ENCODE results near the gene CHML. TPM values are rescaled to one million over a fixed set of nuclear protein-coding genes. Genes with fewer than 3 reads are reported as not detected.

The CHML gene
- total and polyA plus RNA-seq, 2 experiments from 2014 or later: 3.2 to 7.2 TPM

DNA sequence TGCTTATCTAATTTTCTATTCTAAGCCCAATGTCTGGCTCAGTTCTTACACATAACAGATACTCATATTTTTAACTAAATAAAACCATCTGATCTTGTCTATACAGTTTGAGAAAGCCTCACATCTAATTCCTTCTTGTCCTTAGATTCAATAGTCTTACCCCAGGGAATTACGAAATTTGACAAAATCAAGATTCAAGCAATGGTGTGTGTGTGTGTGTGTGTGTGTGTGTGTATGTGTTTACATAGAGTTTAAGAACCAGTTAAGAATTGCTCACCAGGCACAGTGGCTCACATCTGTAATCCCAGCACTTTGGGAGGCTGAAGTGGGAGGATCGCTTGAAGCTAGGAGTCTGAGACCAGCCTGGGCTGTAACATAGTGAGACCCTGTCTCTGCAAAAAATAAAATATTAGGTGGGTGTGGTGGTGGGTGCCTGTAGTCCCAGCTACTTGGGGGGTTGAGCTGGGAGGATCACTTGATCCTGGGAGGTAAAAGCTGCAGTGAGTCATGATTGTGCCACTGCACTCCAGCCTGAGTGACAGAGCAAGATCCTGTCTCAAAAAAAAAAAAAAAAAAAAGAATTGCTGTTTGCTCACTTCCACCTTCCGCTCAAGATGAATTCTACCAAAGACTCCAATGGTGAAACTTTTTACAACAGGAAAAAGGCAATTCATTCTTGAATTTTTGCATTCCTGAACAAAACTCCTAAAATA, 18.1 kb upstream of the CHML start:
- 86 to 93% methylated on average over 3 of the region's 3 CpGs for whole genome bisulfite sequencing, 2 experiments (ENCODE audit: low coverage in 1 of 2, low lambda C conversion rate in 2 of 2, missing lambda C conversion rate in 2 of 2)
- Histone ChIP-seq H3K27ac (no peak overlapping the region), H3K9ac (no peak overlapping the region), H3K36me3 (ENCODE audit: low read depth) (no peaks in the 10 kb centered on the region), H3K27me3 (replicated peaks; ENCODE audit: insufficient read depth) (no peaks in the 10 kb centered on the region), H3K9me3 (ENCODE audit: low read depth) (no peaks in the 10 kb centered on the region), H4K20me1 (ENCODE audit: insufficient read depth) (no peaks in the 10 kb centered on the region), H3F3A (ENCODE audit: insufficient read depth) (no peaks in the 10 kb centered on the region), H3K4me2 (ENCODE audit: unreplicated experiment) (no peak overlapping the region), H3K4me3 (no peak overlapping the region), H2AFZ (no peak overlapping the region), H3K4me1 (ENCODE audit: insufficient read depth) (no peaks in the 10 kb centered on the region), H3K9me2 (ENCODE audit: insufficient read depth) (no peaks in the 10 kb centered on the region), H3K79me2 (ENCODE audit: insufficient read depth) (no peaks in the 10 kb centered on the region)
- no peak for DNase-seq
- no peak for TF ChIP-seq EZH2 (IDR thresholded peaks at IDR 0.05; ENCODE audit: insufficient read depth, poor library complexity, severe bottlenecking)
- no peak for TF ChIP-seq EZH2phosphoT487 (IDR thresholded peaks at IDR 0.05; ENCODE audit: insufficient read depth, low read depth)
- in situ Hi-C loops (cut with MboI): no loop called here

DNA sequence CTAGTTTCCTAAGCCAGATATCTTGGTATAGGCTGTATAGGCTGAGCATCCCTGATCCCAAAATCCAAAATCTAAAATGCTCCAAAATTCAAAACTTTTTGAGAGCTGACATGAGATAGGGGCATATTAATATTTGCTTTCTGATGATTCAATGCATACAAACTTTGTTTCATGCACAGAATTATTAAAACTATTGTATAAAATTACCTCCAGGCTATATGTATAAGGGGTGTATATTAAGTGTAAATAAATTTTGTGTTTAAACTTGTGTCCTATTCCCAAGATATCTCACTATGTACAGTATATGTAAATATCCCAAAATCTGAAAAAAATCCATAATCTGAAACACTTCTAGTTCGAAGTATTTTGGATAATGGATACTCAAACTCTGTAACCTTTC, 14.5 kb upstream of the CHML start:
- Histone ChIP-seq H3K79me2 (ENCODE audit: insufficient read depth) (no peaks in the 10 kb centered on the region), H3K9ac (no peak overlapping the region), H3K9me3 (ENCODE audit: low read depth) (no peaks in the 10 kb centered on the region), H3K4me1 (ENCODE audit: insufficient read depth) (no peaks in the 10 kb centered on the region), H3K4me3 (no peak overlapping the region), H3K36me3 (ENCODE audit: low read depth) (no peaks in the 10 kb centered on the region), H3K27me3 (replicated peaks; ENCODE audit: insufficient read depth) (no peaks in the 10 kb centered on the region; the same call in 1 of the 2 replicates), H2AFZ (no peak overlapping the region), H3K9me2 (ENCODE audit: insufficient read depth) (no peaks in the 10 kb centered on the region), H3K27ac (no peak overlapping the region), H3F3A (ENCODE audit: insufficient read depth) (no peaks in the 10 kb centered on the region), H4K20me1 (ENCODE audit: insufficient read depth) (no peaks in the 10 kb centered on the region), H3K4me2 (ENCODE audit: unreplicated experiment) (no peak overlapping the region)
- in situ Hi-C loops (cut with MboI): no loop called here
- no peak for DNase-seq
- TF ChIP-seq EZH2phosphoT487 (IDR thresholded peaks at IDR 0.05; ENCODE audit: insufficient read depth, low read depth) (no peak), EZH2 (IDR thresholded peaks at IDR 0.05; ENCODE audit: insufficient read depth, poor library complexity, severe bottlenecking) (no peak)
- WGBS, 2 experiments (ENCODE audit: low coverage in 1 of 2, low lambda C conversion rate in 2 of 2, missing lambda C conversion rate in 2 of 2): 72 to 76% methylated on average over 1 of the region's 1 CpG

DNA sequence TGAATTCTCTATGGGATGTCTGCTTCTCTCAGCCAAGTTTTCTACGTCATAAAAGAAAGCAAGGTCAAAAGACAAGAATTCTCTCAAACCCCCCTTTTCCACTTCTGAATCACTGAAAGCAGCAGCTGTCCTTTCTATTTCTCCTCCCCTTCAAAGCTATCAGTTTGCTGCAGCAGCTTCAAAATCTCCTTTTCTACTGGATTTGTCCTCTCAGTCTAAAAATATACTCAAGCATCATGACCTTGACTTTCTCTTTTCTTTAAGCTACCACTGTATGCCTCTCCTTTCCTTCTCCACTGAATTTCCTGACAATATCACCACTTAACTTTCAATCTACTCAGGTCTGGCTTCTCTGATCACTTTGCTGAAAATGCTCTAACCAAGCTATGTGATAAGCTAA, 13.8 kb upstream of the CHML start:
- H3K4me3 ChIP-seq: no peak overlapping the region
- H2AFZ ChIP-seq: no peak overlapping the region
- no peaks in the 10 kb centered on the region for H3K4me1 ChIP-seq (ENCODE audit: insufficient read depth)
- no peaks in the 10 kb centered on the region for H3K79me2 ChIP-seq (ENCODE audit: insufficient read depth)
- no peaks in the 10 kb centered on the region for H4K20me1 ChIP-seq (ENCODE audit: insufficient read depth)
- WGBS, 2 experiments (ENCODE audit: low coverage in 1 of 2, low lambda C conversion rate in 2 of 2, missing lambda C conversion rate in 2 of 2): 29 to 56% methylated on average over 1 of the region's 1 CpG
- no peak overlapping the region for H3K9ac ChIP-seq
- H3K9me3 ChIP-seq (ENCODE audit: low read depth): no peaks in the 10 kb centered on the region
- H3F3A ChIP-seq (ENCODE audit: insufficient read depth): no peaks in the 10 kb centered on the region
- DNase-seq: no peak
- no peak overlapping the region for H3K4me2 ChIP-seq (ENCODE audit: unreplicated experiment)
- in situ Hi-C loops (cut with MboI): no loop called here
- H3K9me2 ChIP-seq (ENCODE audit: insufficient read depth): no peaks in the 10 kb centered on the region
- H3K36me3 ChIP-seq (ENCODE audit: low read depth): no peaks in the 10 kb centered on the region
- no peak overlapping the region for H3K27ac ChIP-seq
- no peaks in the 10 kb centered on the region; the same call in 1 of the 2 replicates for H3K27me3 ChIP-seq (replicated peaks; ENCODE audit: insufficient read depth)
- TF ChIP-seq EZH2 (IDR thresholded peaks at IDR 0.05; ENCODE audit: insufficient read depth, poor library complexity, severe bottlenecking) (no peak), EZH2phosphoT487 (IDR thresholded peaks at IDR 0.05; ENCODE audit: insufficient read depth, low read depth) (no peak)

DNA sequence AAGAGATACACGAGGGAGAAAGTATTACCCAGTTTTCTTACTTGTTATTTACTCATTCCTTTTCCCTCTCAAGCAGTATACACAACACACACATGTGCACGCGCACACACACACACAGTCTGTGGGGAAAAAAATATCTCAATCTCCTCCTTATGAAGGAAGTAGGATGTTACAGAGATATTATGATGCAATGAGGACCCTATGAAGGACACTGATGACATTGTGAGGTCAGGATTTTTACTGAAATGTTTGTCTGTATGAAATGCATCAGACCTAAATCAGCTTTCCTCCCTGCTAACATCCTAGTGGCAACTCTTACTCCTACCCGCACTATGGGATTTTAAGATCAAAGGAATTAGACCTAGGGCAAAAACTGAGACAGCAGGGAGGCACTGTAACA, 11.8 kb upstream of the CHML start, which contains the start of gene WDR64:
Gene WDR64 (plus strand): TSS at position 270 of the 400 bp plus-strand sequence. CDS start 204 bp downstream, outside the sequence.
- Histone ChIP-seq H3K4me2 (ENCODE audit: unreplicated experiment) (no peak within 1 kb of the TSS), H3K4me3 (no peak within 1 kb of the TSS), H3K27ac (no peak within 1 kb of the TSS), H2AFZ (no peak within 1 kb of the TSS), H3K4me1 (ENCODE audit: insufficient read depth) (no peaks in the 10 kb centered on the region), H3F3A (ENCODE audit: insufficient read depth) (no peaks in the 10 kb centered on the region), H3K36me3 (ENCODE audit: low read depth) (no peaks in the 10 kb centered on the region), H3K79me2 (ENCODE audit: insufficient read depth) (no peaks in the 10 kb centered on the region), H3K9ac (no peak within 1 kb of the TSS), H3K9me3 (ENCODE audit: low read depth) (no peaks in the 10 kb centered on the region), H3K27me3 (replicated peaks; ENCODE audit: insufficient read depth) (no peaks in the 10 kb centered on the region; the same call in 1 of the 2 replicates), H4K20me1 (ENCODE audit: insufficient read depth) (no peaks in the 10 kb centered on the region), H3K9me2 (ENCODE audit: insufficient read depth) (no peaks in the 10 kb centered on the region)
- in situ Hi-C loops (cut with MboI): no loop called here
- DNase-seq: no peak
- 88 to 93% methylated on average over 4 of the region's 4 CpGs for WGBS, 2 experiments (ENCODE audit: low coverage in 1 of 2, low lambda C conversion rate in 2 of 2, missing lambda C conversion rate in 2 of 2)
- TF ChIP-seq EZH2 (IDR thresholded peaks at IDR 0.05; ENCODE audit: insufficient read depth, poor library complexity, severe bottlenecking): no peak
- no peak for TF ChIP-seq EZH2phosphoT487 (IDR thresholded peaks at IDR 0.05; ENCODE audit: insufficient read depth, low read depth)
